Daoy (cell line): ENCODE measurements around the gene HMCN2. TPM values are rescaled to one million over a fixed set of nuclear protein-coding genes. Genes with fewer than 3 reads are reported as not detected.

Experiments
- total RNA-seq: library from RNA; depleted of rRNA; stranded (reverse); fragments of >200 nt; shearing (Covaris generic); gene quantifications from 2 replicates; pipeline ENCODE4 v1.2.3, GENCODE V29; 2014; rRNA removed

HMCN2 gene
- total RNA-seq, 1 experiment from 2014 or later = 0.06 TPM

Other genes starting within 250 kb of the HMCN2 start
- gene FNBP1, start 222.6 kb upstream of the HMCN2 start, total RNA-seq = 15.8 and 18.2 TPM in 2 replicates
- gene GPR107, start 211.9 kb upstream of the HMCN2 start, total RNA-seq = 16.6 and 19.9 TPM in 2 replicates
- gene NCS1, start 93.4 kb upstream of the HMCN2 start, total RNA-seq = 40.7 and 49.6 TPM in 2 replicates
- gene ASS1, start 179.2 kb downstream of the HMCN2 start, total RNA-seq = 84.5 and 86.7 TPM in 2 replicates